CD4-positive, alpha-beta T cell treated with Interleukin-2 at 100 ng/mL for 4 hours (primary cell): ENCODE measurements around the gene KLHDC10.
"Not testable (repeated sequence)": the region's sequence is repeated elsewhere in the genome, so short reads cannot be mapped to it uniquely, and the experiment has no call there.

ENCODE experiments used
- DNase-seq: peaks from one replicate; pipeline ENCODE4 v3.0.0-alpha.2; 2020; ENCODE audit warnings: low spot score

The KLHDC10 gene

DNA sequence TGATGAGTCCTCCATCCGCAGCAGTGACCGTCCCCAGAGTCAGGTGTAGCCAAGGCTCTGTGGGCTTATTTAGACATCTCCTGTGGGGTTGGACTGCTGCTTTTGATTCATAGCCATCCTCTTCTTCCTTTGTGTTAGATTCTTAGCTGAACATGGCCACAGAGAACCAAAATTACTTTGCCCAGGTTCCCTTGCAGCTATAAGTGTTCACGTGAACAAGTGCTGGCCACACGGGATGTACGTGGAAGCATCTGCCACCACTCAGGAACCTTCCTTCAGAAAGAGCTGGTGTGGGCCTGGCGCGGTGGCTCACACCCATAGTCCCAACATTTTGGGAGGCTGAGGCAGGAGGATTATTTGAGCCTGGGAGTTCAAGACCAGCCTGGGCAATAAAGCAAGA, 85.8 kb downstream of the KLHDC10 start:
- no peak for DNase-seq

DNA sequence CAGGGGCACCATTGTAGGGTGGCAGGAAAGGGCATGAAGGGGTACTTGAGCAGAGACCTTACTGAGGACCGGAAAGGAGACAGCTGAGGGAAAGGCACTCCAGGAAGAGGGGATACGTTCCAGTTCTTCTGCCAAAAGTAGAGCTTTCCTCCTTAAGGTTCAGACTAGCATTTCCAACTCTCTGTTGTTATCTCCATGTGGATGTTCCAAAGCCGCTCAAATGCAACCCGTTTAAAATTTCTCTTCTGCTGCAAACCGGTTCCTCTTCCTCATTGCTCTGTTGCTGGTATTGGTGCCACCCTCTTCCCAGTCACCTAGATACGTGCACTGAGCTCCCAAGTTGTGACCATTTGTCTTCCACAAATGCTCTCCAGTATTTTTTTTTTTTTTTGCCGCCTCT, 87.4 kb downstream of the KLHDC10 start:
- no peak for DNase-seq

DNA sequence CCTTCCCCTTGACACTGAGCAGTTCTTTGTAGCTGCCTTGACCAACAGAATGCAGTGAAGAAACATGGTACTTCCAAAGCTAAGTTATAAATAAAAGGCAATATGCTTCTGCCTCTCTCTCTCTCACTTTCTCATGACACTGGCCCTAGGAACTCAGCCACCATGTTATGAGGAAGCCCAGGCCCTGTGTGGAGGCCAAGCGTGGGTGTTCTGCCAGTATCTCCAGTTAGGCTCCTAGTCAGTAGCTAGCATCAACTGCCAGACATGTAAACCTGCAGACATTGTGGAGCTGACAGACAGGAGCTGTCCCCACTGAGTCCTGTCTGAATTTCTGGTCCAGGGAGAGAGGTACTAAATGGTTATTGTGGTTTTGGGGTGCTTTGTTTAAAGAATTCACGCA, 89.7 kb downstream of the KLHDC10 start:
- no peak for DNase-seq

DNA sequence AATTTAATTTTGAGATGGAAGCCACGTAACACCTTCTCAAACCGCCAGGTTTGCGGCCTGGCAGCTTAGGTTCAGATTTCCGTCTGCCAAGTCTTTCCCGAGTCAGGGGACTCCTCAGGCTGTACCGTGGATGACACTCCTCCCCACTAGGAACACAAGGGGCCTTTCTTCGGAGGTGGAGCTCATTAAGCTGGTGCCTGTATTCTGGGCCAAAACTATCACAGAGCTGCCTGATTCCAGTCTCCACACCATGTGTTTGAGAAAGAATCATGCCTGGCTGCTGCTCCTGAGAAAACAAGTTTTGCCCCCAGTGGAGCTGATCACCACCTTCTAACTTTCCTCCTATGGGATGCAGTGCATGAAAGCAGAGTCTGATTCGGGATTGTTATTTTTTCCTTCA, 90.1 kb downstream of the KLHDC10 start:
- DNase-seq = no peak

DNA sequence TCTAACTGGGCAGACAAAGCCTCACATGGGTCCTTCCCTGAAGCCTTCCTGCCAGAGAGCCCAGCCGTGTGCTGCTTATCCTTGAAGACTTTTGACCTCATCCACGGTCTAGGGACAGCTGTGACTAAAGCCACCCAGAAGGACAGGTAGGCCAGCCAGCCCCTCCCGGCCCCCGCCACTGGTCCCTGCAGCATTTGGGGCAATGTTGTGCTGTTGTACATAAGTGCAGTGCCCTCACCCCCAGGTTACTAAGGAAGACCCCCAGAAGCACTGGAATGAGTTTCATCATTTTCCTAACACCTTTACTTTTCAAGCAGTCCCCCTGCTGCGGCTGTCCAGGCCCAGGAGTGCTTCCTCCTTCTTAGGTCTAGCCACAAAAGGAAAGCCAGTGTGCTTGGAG, 91.9 kb downstream of the KLHDC10 start:
- no peak for DNase-seq

DNA sequence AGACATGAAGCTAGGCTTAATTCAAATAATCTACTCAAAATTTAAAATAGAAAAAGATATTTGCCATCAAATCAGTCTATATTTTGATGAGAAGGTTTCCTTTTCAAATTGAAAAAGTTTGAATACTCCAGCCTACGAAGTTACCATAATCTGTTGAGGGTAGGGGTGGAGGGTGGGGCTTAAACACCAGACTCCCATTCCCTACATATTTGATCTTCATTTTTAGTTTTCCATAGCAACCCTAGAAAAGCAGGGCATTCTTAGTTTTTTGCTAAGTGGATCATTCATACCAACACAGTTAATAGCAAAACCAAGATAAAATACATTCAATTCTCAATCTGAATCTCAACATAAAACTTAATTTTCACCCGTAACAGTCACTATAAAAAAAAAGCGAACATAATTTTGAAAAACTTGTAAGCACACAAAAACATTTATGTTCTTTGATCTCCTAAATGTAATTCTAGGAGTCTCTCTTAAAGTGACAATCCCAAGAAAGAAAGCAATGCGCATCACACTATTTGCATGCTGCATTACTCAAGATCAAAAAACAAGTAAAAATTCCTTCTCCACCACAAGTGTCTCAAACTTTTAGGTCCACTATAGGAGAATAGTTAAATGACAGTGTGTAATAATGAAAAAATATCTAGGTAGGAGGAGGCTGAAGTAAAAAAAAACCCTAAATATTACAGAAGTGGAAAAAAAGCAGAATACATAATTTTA, 104.1 kb downstream of the KLHDC10 start:
- no peak for DNase-seq

DNA sequence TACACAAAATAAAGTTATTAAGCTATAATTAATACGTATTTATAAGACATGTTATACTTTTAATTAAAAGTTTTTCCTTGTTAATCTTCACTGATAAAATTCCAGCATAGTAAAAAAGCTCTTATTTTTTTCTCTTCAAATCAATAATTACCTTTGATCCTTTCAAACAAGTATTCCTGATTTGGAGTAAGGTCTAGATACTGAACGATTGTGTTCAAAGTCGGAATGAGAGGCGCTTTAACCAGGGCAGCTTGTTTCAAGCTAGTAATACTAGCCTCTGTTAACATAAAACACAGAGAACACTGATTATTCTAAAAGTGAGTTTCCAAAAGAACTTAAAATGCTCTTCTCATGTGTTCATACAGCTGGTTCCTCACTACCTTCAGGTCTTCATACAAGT, 107.9 kb downstream of the KLHDC10 start:
- DNase-seq = no peak

DNA sequence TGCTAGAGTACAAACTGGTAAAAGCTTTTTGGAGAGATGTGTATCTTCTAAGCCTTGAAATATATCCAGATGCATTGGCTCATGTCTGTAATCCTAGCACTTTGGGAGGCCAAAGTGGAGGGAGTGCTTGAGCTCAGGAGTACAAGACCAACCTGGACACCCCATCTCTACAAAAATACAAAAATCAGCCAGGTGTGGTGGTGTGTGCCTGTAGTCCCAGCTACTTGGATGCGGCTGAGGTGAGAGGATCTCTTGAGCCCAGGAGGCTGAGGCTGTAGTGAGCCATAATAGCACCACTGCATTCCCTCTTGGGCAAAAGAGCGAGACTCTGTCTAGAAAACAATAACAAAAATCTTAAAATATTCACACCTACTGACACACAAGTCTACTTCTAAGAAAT, 109.3 kb downstream of the KLHDC10 start:
- DNase-seq = no peak

DNA sequence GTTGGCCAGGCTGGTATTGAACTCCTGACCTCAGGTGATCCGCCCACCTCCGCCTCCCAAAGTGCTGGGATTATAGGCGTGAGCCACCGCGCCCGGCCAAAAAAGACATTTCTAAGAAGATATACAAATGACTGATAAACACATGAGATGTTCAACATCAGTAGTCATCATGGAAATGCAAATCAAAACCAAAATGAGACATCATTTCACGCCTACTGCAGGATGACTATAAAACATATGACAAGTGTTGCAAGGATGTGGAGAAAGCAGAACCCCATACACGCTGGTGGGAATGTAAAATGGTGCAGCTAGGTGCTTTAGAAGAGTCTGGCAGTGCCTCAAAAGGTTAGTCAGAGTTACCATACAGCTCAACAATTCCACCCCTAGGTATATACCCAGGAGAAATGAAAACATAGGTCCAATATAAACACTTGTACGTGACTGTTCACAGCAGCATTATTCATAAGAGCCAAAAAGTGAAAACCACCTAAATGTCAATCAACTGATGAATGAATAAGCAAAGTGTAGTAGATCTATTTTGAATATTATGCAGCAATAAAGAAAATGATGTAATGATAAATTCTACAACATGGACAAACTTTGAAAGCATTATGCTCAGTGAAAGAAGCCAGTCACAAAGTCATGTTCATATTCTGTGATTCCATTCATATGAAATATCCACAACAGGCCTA, 110.4 kb downstream of the KLHDC10 start:
- no peak for DNase-seq

DNA sequence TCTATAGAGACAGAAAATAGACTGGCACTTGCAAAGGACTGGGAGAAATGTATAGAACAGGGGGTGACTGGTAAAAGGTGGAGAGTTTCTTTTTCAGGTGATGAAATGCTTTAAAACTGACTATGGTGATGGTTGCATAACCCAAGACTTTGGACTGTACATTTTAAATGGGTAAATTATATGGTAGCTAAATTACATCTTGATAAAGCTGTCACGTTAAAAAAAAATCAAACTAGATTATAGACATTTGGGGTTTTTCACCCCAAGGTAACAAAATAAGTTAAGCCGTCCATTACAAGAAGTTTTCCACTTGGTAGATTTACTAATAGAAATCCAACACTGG, 110.9 kb downstream of the KLHDC10 start:
- DNase-seq = no peak

DNA sequence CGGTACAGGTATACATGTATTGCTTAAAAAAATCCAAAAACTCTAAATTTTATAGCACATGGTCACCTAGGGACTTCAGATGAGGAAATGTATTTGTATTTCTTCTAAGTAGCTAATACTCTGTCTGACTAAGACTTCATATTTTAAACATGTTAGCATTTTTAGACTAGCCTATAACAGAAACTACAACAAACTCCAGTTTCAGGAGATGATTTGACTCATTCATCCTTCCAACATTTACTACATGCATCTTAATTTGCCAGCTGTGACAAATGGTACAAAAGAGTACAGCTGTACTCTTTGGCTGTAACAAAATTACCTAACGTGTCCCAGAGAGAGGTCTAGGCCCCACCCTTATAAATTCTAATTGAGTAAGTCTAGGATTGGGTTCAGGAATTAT, 112.7 kb downstream of the KLHDC10 start:
- no peak for DNase-seq

DNA sequence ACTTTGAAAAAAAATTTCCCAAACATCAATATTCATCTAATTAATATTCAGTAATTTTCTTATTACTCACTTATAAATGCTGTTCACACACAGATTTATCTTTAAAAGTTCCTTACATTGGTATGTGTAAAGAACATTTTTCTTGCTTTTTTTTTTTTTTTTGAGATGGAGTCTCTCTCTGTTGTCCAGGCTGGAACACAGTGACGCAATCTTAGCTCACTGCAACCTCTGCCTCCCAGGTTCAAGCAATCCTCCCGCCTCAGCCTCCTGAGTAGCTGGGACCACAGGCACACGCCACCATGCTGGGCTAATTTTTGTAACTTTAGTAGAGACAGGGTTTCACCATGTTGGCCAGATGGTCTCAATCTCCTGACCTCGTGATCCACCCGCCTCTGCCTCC, 114.0 kb downstream of the KLHDC10 start:
- DNase-seq = not testable (repeated sequence)
